ENCODE measurements around the gene KCNK3. TPM values are rescaled to one million over a fixed set of nuclear protein-coding genes. Genes with fewer than 3 reads are reported as not detected.

The KCNK3 gene
- total and polyA plus RNA-seq, 2 of the 13 experiments (the other 11 are each of a cell fraction or from before 2014, with no cell fraction given): not detected

DNA sequence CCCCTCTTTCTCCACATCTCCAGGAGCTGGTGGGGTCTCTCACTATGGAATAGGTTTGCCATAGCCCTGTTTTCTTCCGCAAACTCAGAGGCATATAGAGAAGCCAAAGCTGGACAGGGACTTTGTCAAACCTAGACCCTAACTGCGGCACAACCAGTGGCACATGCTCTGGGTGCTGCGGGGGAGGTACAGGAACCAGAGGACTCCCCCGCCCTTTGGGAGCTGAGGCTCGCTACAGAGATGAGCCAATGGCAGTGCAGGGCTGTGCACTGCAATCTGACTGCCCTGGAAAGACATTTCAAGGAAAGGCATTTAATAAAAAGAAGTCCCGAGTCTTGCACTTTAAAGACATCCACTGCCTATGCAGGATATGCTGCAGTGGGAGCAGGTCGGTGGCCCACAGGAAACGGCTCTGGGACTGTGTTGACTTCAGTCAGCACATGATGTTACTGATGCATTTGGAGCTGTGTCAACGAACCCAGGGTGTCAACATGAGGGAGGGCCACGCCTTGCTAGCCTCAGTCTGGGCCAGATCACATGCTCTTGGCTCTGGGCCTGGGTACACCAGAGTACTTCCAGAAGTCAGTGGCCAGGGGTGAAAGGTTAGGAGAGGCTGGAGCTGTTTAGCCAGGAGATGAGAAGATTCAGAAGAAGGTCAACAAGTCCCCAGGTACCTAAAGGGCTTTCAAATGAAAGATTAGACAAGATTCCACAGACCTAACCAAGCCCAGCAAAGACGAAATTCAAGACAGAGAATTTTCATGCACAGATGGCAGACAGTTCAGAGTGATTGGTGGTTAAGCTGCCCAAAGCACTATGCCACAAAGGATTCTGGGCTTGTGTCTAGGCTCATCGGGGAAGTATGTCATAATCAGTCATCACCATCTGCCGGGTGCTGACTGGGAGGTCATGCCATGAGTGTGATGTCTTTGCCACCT, 79.8 kb downstream of the KCNK3 start (continued):
- TF ChIP-seq GABPB1 (CRISPR knock-in tag; IDR thresholded peaks at IDR 0.05): peak; percentile 55; the same call in 1 of the 2 replicates
- TF ChIP-seq, protein P1, sequence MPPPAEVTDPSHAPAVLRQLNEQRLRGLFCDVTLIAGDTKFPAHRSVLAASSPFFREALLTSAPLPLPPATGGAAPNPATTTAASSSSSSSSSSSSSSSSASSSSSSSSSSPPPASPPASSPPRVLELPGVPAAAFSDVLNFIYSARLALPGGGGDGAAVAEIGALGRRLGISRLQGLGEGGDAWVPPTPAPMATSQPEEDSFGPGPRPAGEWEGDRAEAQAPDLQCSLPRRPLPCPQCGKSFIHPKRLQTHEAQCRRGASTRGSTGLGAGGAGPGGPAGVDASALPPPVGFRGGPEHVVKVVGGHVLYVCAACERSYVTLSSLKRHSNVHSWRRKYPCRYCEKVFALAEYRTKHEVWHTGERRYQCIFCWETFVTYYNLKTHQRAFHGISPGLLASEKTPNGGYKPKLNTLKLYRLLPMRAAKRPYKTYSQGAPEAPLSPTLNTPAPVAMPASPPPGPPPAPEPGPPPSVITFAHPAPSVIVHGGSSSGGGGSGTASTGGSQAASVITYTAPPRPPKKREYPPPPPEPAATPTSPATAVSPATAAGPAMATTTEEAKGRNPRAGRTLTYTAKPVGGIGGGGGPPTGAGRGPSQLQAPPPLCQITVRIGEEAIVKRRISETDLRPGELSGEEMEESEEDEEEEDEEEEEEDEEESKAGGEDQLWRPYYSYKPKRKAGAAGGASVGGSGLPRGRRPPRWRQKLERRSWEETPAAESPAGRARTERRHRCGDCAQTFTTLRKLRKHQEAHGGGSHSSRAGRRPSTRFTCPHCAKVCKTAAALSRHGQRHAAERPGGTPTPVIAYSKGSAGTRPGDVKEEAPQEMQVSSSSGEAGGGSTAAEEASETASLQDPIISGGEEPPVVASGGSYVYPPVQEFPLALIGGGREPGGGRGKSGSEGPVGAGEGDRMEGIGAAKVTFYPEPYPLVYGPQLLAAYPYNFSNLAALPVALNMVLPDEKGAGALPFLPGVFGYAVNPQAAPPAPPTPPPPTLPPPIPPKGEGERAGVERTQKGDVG (CRISPR knock-in tag; IDR thresholded peaks at IDR 0.05; ENCODE audit: borderline replicate concordance): no peak
- TF ChIP-seq THAP11 (CRISPR knock-in tag; IDR thresholded peaks at IDR 0.05): peak; percentile 48; the same call in 1 of the 2 replicates
- TF ChIP-seq, protein P2, sequence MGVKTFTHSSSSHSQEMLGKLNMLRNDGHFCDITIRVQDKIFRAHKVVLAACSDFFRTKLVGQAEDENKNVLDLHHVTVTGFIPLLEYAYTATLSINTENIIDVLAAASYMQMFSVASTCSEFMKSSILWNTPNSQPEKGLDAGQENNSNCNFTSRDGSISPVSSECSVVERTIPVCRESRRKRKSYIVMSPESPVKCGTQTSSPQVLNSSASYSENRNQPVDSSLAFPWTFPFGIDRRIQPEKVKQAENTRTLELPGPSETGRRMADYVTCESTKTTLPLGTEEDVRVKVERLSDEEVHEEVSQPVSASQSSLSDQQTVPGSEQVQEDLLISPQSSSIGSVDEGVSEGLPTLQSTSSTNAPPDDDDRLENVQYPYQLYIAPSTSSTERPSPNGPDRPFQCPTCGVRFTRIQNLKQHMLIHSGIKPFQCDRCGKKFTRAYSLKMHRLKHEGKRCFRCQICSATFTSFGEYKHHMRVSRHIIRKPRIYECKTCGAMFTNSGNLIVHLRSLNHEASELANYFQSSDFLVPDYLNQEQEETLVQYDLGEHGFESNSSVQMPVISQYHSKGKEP (CRISPR knock-in tag; IDR thresholded peaks at IDR 0.05): no peak
- TF ChIP-seq TBL1XR1 (IDR thresholded peaks at IDR 0.05; ENCODE audit: borderline replicate concordance, low read length, partially characterized antibody): peak; percentile 21
- no peak for TF ChIP-seq ARHGAP35 (CRISPR knock-in tag; IDR thresholded peaks at IDR 0.05; ENCODE audit: borderline replicate concordance)
- TF ChIP-seq, protein P3, sequence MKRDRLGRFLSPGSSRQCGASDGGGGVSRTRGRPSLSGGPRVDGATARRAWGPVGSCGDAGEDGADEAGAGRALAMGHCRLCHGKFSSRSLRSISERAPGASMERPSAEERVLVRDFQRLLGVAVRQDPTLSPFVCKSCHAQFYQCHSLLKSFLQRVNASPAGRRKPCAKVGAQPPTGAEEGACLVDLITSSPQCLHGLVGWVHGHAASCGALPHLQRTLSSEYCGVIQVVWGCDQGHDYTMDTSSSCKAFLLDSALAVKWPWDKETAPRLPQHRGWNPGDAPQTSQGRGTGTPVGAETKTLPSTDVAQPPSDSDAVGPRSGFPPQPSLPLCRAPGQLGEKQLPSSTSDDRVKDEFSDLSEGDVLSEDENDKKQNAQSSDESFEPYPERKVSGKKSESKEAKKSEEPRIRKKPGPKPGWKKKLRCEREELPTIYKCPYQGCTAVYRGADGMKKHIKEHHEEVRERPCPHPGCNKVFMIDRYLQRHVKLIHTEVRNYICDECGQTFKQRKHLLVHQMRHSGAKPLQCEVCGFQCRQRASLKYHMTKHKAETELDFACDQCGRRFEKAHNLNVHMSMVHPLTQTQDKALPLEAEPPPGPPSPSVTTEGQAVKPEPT (CRISPR knock-in tag; IDR thresholded peaks at IDR 0.05; ENCODE audit: low read depth): no peak
- no peak for TF ChIP-seq KDM3A (CRISPR knock-in tag; IDR thresholded peaks at IDR 0.05; ENCODE audit: low read depth)
- TF ChIP-seq, protein P4, sequence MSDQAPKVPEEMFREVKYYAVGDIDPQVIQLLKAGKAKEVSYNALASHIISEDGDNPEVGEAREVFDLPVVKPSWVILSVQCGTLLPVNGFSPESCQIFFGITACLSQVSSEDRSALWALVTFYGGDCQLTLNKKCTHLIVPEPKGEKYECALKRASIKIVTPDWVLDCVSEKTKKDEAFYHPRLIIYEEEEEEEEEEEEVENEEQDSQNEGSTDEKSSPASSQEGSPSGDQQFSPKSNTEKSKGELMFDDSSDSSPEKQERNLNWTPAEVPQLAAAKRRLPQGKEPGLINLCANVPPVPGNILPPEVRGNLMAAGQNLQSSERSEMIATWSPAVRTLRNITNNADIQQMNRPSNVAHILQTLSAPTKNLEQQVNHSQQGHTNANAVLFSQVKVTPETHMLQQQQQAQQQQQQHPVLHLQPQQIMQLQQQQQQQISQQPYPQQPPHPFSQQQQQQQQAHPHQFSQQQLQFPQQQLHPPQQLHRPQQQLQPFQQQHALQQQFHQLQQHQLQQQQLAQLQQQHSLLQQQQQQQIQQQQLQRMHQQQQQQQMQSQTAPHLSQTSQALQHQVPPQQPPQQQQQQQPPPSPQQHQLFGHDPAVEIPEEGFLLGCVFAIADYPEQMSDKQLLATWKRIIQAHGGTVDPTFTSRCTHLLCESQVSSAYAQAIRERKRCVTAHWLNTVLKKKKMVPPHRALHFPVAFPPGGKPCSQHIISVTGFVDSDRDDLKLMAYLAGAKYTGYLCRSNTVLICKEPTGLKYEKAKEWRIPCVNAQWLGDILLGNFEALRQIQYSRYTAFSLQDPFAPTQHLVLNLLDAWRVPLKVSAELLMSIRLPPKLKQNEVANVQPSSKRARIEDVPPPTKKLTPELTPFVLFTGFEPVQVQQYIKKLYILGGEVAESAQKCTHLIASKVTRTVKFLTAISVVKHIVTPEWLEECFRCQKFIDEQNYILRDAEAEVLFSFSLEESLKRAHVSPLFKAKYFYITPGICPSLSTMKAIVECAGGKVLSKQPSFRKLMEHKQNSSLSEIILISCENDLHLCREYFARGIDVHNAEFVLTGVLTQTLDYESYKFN (CRISPR knock-in tag; conservative IDR thresholded peaks at IDR 0.05): peak; percentile 49
- TF ChIP-seq ZNF703 (CRISPR knock-in tag; IDR thresholded peaks at IDR 0.05; ENCODE audit: borderline replicate concordance): no peak
- peak; percentile 59; the same call in 1 of the 2 replicates for TF ChIP-seq ZSCAN21 (CRISPR knock-in tag; IDR thresholded peaks at IDR 0.05; ENCODE audit: borderline replicate concordance)
- TF ChIP-seq ZNF331 (CRISPR knock-in tag; IDR thresholded peaks at IDR 0.05): peak; percentile 32; the same call in 1 of the 2 replicates
- TF ChIP-seq SNRNP70 (IDR thresholded peaks at IDR 0.05; ENCODE audit: low read depth, low read length): no peak
- TF ChIP-seq ONECUT2 (CRISPR knock-in tag; IDR thresholded peaks at IDR 0.05): no peak
- TF ChIP-seq HNRNPK (IDR thresholded peaks at IDR 0.05; ENCODE audit: low read depth, low read length, poor library complexity, severe bottlenecking): no peak
- TF ChIP-seq, protein P5, sequence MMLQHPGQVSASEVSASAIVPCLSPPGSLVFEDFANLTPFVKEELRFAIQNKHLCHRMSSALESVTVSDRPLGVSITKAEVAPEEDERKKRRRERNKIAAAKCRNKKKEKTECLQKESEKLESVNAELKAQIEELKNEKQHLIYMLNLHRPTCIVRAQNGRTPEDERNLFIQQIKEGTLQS (CRISPR knock-in tag; IDR thresholded peaks at IDR 0.05): no peak
- no peak for TF ChIP-seq HIVEP1 (CRISPR knock-in tag; IDR thresholded peaks at IDR 0.05)

All from HepG2 (cell line).